IMR-90 (cell line): Measurements from ENCODE around the gene RAB31. TPM values are rescaled to one million over a fixed set of nuclear protein-coding genes. Genes with fewer than 3 reads are reported as not detected.

Source experiments
- ATAC-seq: fragments of 200-7000 bp; cut with Tn5 transposase; 2 replicates; pipeline ENCODE4 v1.9.1; 2020; ENCODE audit warnings: low read depth, mild to moderate bottlenecking, moderate library complexity
- BruUV-seq: library from RNA; stranded (reverse); fragments of 400-500 nt; replicated peaks from 2 replicates; lab custom pipeline; 2021; lab: Mats Ljungman, UMichigan
- CTCF ChIA-PET: fragments of 300-600 bp; formaldehyde crosslinking; extraction: SDS; loops from one replicate; lab custom pipeline; 2021; ENCODE audit warnings: antibody characterized with exemption; lab: Yijun Ruan, JAX
- POLR2A ChIA-PET: fragments of 300-600 bp; sonication (Branson Sonifier 250); formaldehyde crosslinking; loops from one replicate; lab custom pipeline; 2022; ENCODE audit warnings: antibody characterized with exemption; ENCODE audit not compliant: unreplicated experiment; lab: Charles Lee
- DNase-seq: peaks from one replicate; pipeline ENCODE4 v3.0.0; 2013
- H2AFZ ChIP-seq: replicated peaks from 2 replicates; pipeline ENCODE3; 2013; ENCODE audit warnings: low read length, mild to moderate bottlenecking; ENCODE audit not compliant: poor library complexity
- H2AK5ac ChIP-seq: 2 replicates; pipeline ENCODE4 v1.6.1; 2013; ENCODE audit warnings: low read depth, low read length, inconsistent platforms
- H2AK9ac ChIP-seq: replicated peaks from 2 replicates; pipeline ENCODE3; 2013; ENCODE audit warnings: mild to moderate bottlenecking, low read depth, low read length, moderate library complexity; ENCODE audit not compliant: poor library complexity
- H2BK120ac ChIP-seq: 2 replicates; pipeline ENCODE4 v1.6.1; 2013; ENCODE audit warnings: low read depth, low read length, inconsistent platforms
- H2BK15ac ChIP-seq: 3 replicates; pipeline ENCODE4 v1.6.1; 2013; ENCODE audit warnings: low read depth, low read length, inconsistent platforms
- H2BK20ac ChIP-seq: 2 replicates; pipeline ENCODE4 v1.6.1; 2013; ENCODE audit warnings: low read depth, mild to moderate bottlenecking, inconsistent platforms, low read length, moderate library complexity
- H2BK5ac ChIP-seq: 2 replicates; pipeline ENCODE4 v1.6.1; 2013; ENCODE audit warnings: mild to moderate bottlenecking, low read depth, low read length, inconsistent platforms; ENCODE audit not compliant: poor library complexity, severe bottlenecking
- H3K14ac ChIP-seq: replicated peaks from 2 replicates; pipeline ENCODE4 v1.6.1; 2013; ENCODE audit warnings: low read depth, low read length, inconsistent platforms
- H3K18ac ChIP-seq: 2 replicates; pipeline ENCODE4 v1.6.1; 2013; ENCODE audit warnings: low read depth, low read length, control low read depth
- H3K23ac ChIP-seq: 2 replicates; pipeline ENCODE4 v1.6.1; 2013; ENCODE audit warnings: low read depth, low read length, inconsistent platforms
- H3K27ac ChIP-seq: 2 replicates; pipeline ENCODE4 v1.5.1; 2013; ENCODE audit warnings: mild to moderate bottlenecking, control low read depth, low read length; ENCODE audit not compliant: insufficient read depth
- H3K27me3 ChIP-seq: 2 replicates; pipeline ENCODE4 v1.6.1; 2013; ENCODE audit warnings: low read length; ENCODE audit not compliant: control insufficient read depth, insufficient read depth
- H3K36me3 ChIP-seq: 2 replicates; pipeline ENCODE4 v1.6.1; 2013; ENCODE audit warnings: low read length, mixed read lengths; ENCODE audit not compliant: control insufficient read depth, insufficient read depth
- H3K4ac ChIP-seq: 2 replicates; pipeline ENCODE4 v1.6.1; 2013; ENCODE audit warnings: low read depth, low read length, inconsistent platforms
- H3K4me1 ChIP-seq: 2 replicates; pipeline ENCODE4 v1.6.1; 2013; ENCODE audit warnings: low read length, mixed read lengths; ENCODE audit not compliant: control insufficient read depth, insufficient read depth
- H3K4me2 ChIP-seq: 2 replicates; pipeline ENCODE4 v1.6.1; 2013; ENCODE audit warnings: low read depth, mild to moderate bottlenecking, control low read depth, low read length, moderate library complexity
- H3K4me3 ChIP-seq: 2 replicates; pipeline ENCODE4 v1.5.1; 2013; ENCODE audit warnings: low read depth, mild to moderate bottlenecking, control low read depth, low read length, moderate library complexity; ENCODE audit not compliant: insufficient read depth
- H3K56ac ChIP-seq: 2 replicates; pipeline ENCODE4 v1.6.1; 2013; ENCODE audit warnings: low read length, inconsistent platforms; ENCODE audit not compliant: insufficient read depth; ENCODE audit errors: extremely low read depth
- H3K79me1 ChIP-seq, 2 experiments: 2 replicates each; pipeline ENCODE4 v1.6.1; 2013; ENCODE audit warnings: low read length in 2 of 2, inconsistent platforms in 1 of 2, low read depth in 1 of 2
- H3K9ac ChIP-seq: 2 replicates; pipeline ENCODE4 v1.6.1; 2013; ENCODE audit warnings: low read depth, low read length, control low read depth
- H3K9me1 ChIP-seq: 2 replicates; pipeline ENCODE4 v1.6.1; 2013; ENCODE audit warnings: low read length, inconsistent platforms; ENCODE audit not compliant: insufficient read depth
- H3K9me3 ChIP-seq: 2 replicates; pipeline ENCODE4 v1.6.1; 2013; ENCODE audit warnings: low read length; ENCODE audit not compliant: control insufficient read depth, insufficient read depth
- H4K20me1 ChIP-seq: 2 replicates; pipeline ENCODE4 v1.6.1; 2013; ENCODE audit warnings: low read length, inconsistent platforms; ENCODE audit not compliant: insufficient read depth
- H4K5ac ChIP-seq: 2 replicates; pipeline ENCODE4 v1.6.1; 2013; ENCODE audit warnings: mild to moderate bottlenecking, low read depth, low read length, control low read depth
- H4K8ac ChIP-seq, 2 experiments: 2 replicates each; pipeline ENCODE4 v1.6.1; 2013; ENCODE audit warnings: low read depth in 2 of 2, low read length in 2 of 2, control low read depth in 1 of 2, inconsistent platforms in 1 of 2
- H4K91ac ChIP-seq: 2 replicates; pipeline ENCODE4 v1.6.1; 2013; ENCODE audit warnings: low read depth, low read length, inconsistent platforms; ENCODE audit not compliant: insufficient read depth
- BHLHE40 ChIP-seq: fragments of 150-350 bp; IDR thresholded peaks from 2 replicates; pipeline ENCODE4 v1.6.1; 2016; ENCODE audit warnings: mild to moderate bottlenecking, low read depth, low read length
- CEBPB ChIP-seq: IDR thresholded peaks from 2 replicates; pipeline ENCODE4 v1.6.1; 2012; ENCODE audit warnings: low read depth, low read length, improper control_type of control experiment
- CHD1 ChIP-seq: IDR thresholded peaks from 2 replicates; pipeline ENCODE4 v1.6.1; 2012; ENCODE audit warnings: low read depth, low read length, improper control_type of control experiment
- CTCF ChIP-seq: conservative IDR thresholded peaks from 2 replicates; pipeline ENCODE4 v1.5.1; 2012; ENCODE audit warnings: mild to moderate bottlenecking, low read depth, low read length, improper control_type of control experiment
- ELK1 ChIP-seq: fragments of 150-350 bp; IDR thresholded peaks from 2 replicates; pipeline ENCODE4 v1.6.1; 2016; ENCODE audit warnings: low read depth, mild to moderate bottlenecking, low read length, moderate library complexity, borderline replicate concordance
- FOS ChIP-seq: fragments of 150-350 bp; IDR thresholded peaks from 2 replicates; pipeline ENCODE4 v1.6.1; 2016; ENCODE audit warnings: low read depth, low read length
- MAFK ChIP-seq: IDR thresholded peaks from 2 replicates; pipeline ENCODE4 v1.6.1; 2012; ENCODE audit warnings: low read depth, low read length, improper control_type of control experiment
- MAZ ChIP-seq: IDR thresholded peaks from 2 replicates; pipeline ENCODE4 v1.6.1; 2012; ENCODE audit warnings: low read depth, mild to moderate bottlenecking, low read length, improper control_type of control experiment, moderate library complexity, borderline replicate concordance
- MXI1 ChIP-seq: IDR thresholded peaks from 2 replicates; pipeline ENCODE4 v1.6.1; 2012; ENCODE audit warnings: low read depth, mild to moderate bottlenecking, low read length, moderate library complexity, borderline replicate concordance
- NFE2L2 ChIP-seq: fragments of 150-350 bp; IDR thresholded peaks from 2 replicates; pipeline ENCODE4 v1.6.1; 2016; ENCODE audit warnings: low read depth, mild to moderate bottlenecking, low read length
- POLR2A ChIP-seq: IDR thresholded peaks from 2 replicates; pipeline ENCODE4 v1.6.1; 2012; ENCODE audit warnings: mild to moderate bottlenecking, low read depth, low read length
- RAD21 ChIP-seq: IDR thresholded peaks from 2 replicates; pipeline ENCODE4 v1.6.1; 2012; ENCODE audit warnings: low read length, improper control_type of control experiment
- RCOR1 ChIP-seq: IDR thresholded peaks from 2 replicates; pipeline ENCODE4 v1.6.1; 2012; ENCODE audit warnings: mild to moderate bottlenecking, low read length, improper control_type of control experiment; ENCODE audit not compliant: insufficient replicate concordance
- RFX5 ChIP-seq: IDR thresholded peaks from 2 replicates; pipeline ENCODE4 v1.8.0; 2012; ENCODE audit warnings: low read depth, mild to moderate bottlenecking, low read length, moderate library complexity
- SMC3 ChIP-seq: fragments of 150-350 bp; IDR thresholded peaks from 2 replicates; pipeline ENCODE4 v1.6.1; 2016; ENCODE audit warnings: low read depth, mild to moderate bottlenecking, antibody characterized with exemption, low read length, moderate library complexity
- USF2 ChIP-seq: fragments of 150-350 bp; IDR thresholded peaks from 2 replicates; pipeline ENCODE4 v1.6.1; 2017; ENCODE audit warnings: mild to moderate bottlenecking, antibody characterized with exemption, low read length, low read depth
- WGBS, 2 experiments: methylation state at CpG; one replicate each; pipeline versions ENCODE4 v1.1.5 to v1.1.7; 2013; ENCODE audit warnings: missing lambda C conversion rate in 2 of 2; ENCODE audit not compliant: insufficient read length in 1 of 2; ENCODE audit errors: extremely low coverage in 2 of 2; 5-methylcytosine and 5-hydroxymethylcytosine counted together
- dilution Hi-C: fragments of 300-500 bp; cut with HindIII; formaldehyde crosslinking; loops from one replicate; pipeline ENCODE4 v1.14.3; 2018; ENCODE audit warnings: low sequenced_read_pairs; ENCODE audit not compliant: unreplicated experiment
- in situ Hi-C: fragments of 300-500 bp; cut with MboI; formaldehyde crosslinking; loops from 3 replicates; pipeline ENCODE4 v1.14.3; 2019; ENCODE audit warnings: low sequenced_read_pairs, inconsistent platforms, mixed read lengths
- intact Hi-C: fragments of 100-400 bp; cut with micrococcal nuclease; formaldehyde crosslinking; loops from 2 replicates; pipeline ENCODE4 v1.10.0; 2022
- polyA plus RNA-seq, 3 experiments: library from polyadenylated mRNA; depleted of rRNA; stranded (reverse); fragments of >200 nt; gene quantifications; 2 replicates each; pipeline ENCODE4 v1.2.3, GENCODE V29; 2012; ENCODE audit warnings: low replicate concordance in 1 of 3
- total RNA-seq: library from RNA; depleted of rRNA; stranded (reverse); fragments of >200 nt; gene quantifications from 2 replicates; pipeline ENCODE4 v1.2.3, GENCODE V29; 2012

The RAB31 gene
- total and polyA plus RNA-seq, 2 of the 4 experiments (the other 2 are of a cell fraction) = 13.8 to 26.9 TPM

- Histone ChIP-seq H2BK15ac (no peak overlapping the region), H3K4me1 (0 out of 2 replicates have a peak, but pooled peaks cover 2% of the 10 kb centered on the region), H2BK20ac (no peak overlapping the region), H4K5ac (no peak overlapping the region), H3K4me3 (no peak overlapping the region), H3K36me3 (no peaks in the 10 kb centered on the region), H3K9me3 (no peaks in the 10 kb centered on the region), H3K18ac (no peak overlapping the region), H2AFZ (no peak overlapping the region), H3K9me1 (no peaks in the 10 kb centered on the region), H3K4me2 (no peak overlapping the region), H2BK5ac (no peak overlapping the region), H3K14ac (0 out of 2 replicates have a peak overlapping the region, but pooled peaks have one; percentile 23), H4K91ac (no peak overlapping the region), H4K8ac (no peak overlapping the region), H4K20me1 (no peaks in the 10 kb centered on the region), H2AK9ac (no peak overlapping the region), H3K4ac (no peak overlapping the region), H2BK120ac (no peak overlapping the region), H2AK5ac (no peak overlapping the region), H3K23ac (no peak overlapping the region), H3K27me3 (no peaks in the 10 kb centered on the region), H3K27ac (no peak overlapping the region), H3K56ac (no peak overlapping the region), H3K79me1 (peaks cover 4 to 11% of the 10 kb centered on the region in 2 experiments; a peak in 3 of 4 replicates), H3K9ac (no peak overlapping the region)
- TF ChIP-seq NFE2L2 (no peak), CHD1 (no peak), SMC3 (no peak), BHLHE40 (no peak), MAFK (no peak), MAZ (no peak), RFX5 (no peak), ELK1 (no peak), CEBPB (no peak), POLR2A (no peak), CTCF (no peak), RCOR1 (no peak), RAD21 (no peak), MXI1 (no peak), FOS (no peak), USF2 (no peak)
- BruUV-seq = no TSS peak
- intact Hi-C loops = no loop called here
- dilution Hi-C loops = no loop called here
- DNase-seq = no peak
- POLR2A ChIA-PET = no interaction called here
- 100% methylated on average over 1 of the region's 2 CpGs; no CpG with 5 or more reads in 1 of the 2 experiments for WGBS, 2 experiments
- no peak for ATAC-seq
- in situ Hi-C loops = no loop called here
- CTCF ChIA-PET = no interaction called here
Measured at GRCh38 chr18:9791991-9792390, 83.9 kb downstream of the RAB31 start.
